HepG2 (cell line): ENCODE results near the gene TBC1D7. TPM values are rescaled to one million over a fixed set of nuclear protein-coding genes. Genes with fewer than 3 reads are reported as not detected.

Experiments used
- ATAC-seq: fragments of 200-7000 bp; cut with Tn5 transposase; 3 replicates; pipeline ENCODE4 v1.9.1; 2020; ENCODE audit warnings: mild to moderate bottlenecking, moderate library complexity
- BruUV-seq: library from RNA; stranded (reverse); fragments of 400-500 nt; replicated peaks from 2 replicates; lab custom pipeline; 2021; lab: Mats Ljungman, UMichigan
- CTCF ChIA-PET: fragments of 300-600 bp; formaldehyde crosslinking; extraction: SDS; loops from one replicate; lab custom pipeline; 2021; ENCODE audit warnings: low total read pairs, inconsistent platforms, low intra/inter-chr PET ratio; lab: Yijun Ruan, JAX
- POLR2A ChIA-PET: fragments of 350-600 bp; sonication (Branson Sonifier 250); formaldehyde crosslinking; loops from one replicate; lab custom pipeline; 2020; ENCODE audit warnings: antibody characterized with exemption, inconsistent platforms; lab: Yijun Ruan, JAX
- DNase-seq: peaks from one replicate; pipeline ENCODE4 v3.0.0-alpha.2; 2015; ENCODE audit warnings: low spot score
- FAIRE-seq: peaks from 3 replicates; lab custom pipeline; 2011; peaks lifted over from hg19 to GRCh38; lab: Jason Lieb, UNC
- H2AFZ ChIP-seq: one replicate; pipeline ENCODE4 v1.6.1; 2011; ENCODE audit warnings: low read length, inconsistent platforms
- H3K27ac ChIP-seq: fragments of 300-600 bp; 3 replicates; pipeline ENCODE4 v1.8.0; 2011; ENCODE audit warnings: mixed run types, mild to moderate bottlenecking, mixed read lengths, low read length, inconsistent platforms; ENCODE audit not compliant: insufficient read depth; ENCODE audit errors: extremely low read length
- H3K27me3 ChIP-seq, 2 experiments: fragments of 200-600 bp in 1 of 2; 2 replicates in 1 of 2; 3 replicates in 1 of 2; pipeline versions ENCODE4 v1.6.0 to v1.8.0; 2011; ENCODE audit warnings: low read length in 2 of 2, mild to moderate bottlenecking in 2 of 2, moderate library complexity in 2 of 2, inconsistent platforms in 1 of 2; ENCODE audit not compliant: insufficient read depth in 2 of 2, control insufficient read depth in 1 of 2
- H3K36me3 ChIP-seq, 2 experiments: fragments of 200-600 bp in 1 of 2; replicated peaks in 1 of 2; 2 replicates in 1 of 2; 3 replicates in 1 of 2; pipeline versions ENCODE4 v1.5.1 to v1.8.0; 2011; ENCODE audit warnings: low read length in 2 of 2, inconsistent platforms in 1 of 2; ENCODE audit not compliant: insufficient read depth in 2 of 2, control insufficient read depth in 1 of 2
- H3K4me1 ChIP-seq: 2 replicates; pipeline ENCODE4 v1.5.1; 2012; ENCODE audit warnings: low read length, inconsistent platforms; ENCODE audit not compliant: insufficient read depth
- H3K4me2 ChIP-seq: 2 replicates; pipeline ENCODE4 v1.6.0; 2011; ENCODE audit warnings: low read depth, low read length, inconsistent platforms
- H3K4me3 ChIP-seq, 3 experiments: fragments of 200-600 bp in 1 of 3; sonication (generic), shearing (Covaris generic) in 1 of 3; replicated peaks in 1 of 3; 2 replicates each; pipeline ENCODE4 v1.5.1; 2011 to 2016; ENCODE audit warnings: low read length in 3 of 3, inconsistent platforms in 2 of 3, low read depth in 2 of 3, mild to moderate bottlenecking in 2 of 3, control low read depth in 1 of 3, mixed read lengths in 1 of 3; ENCODE audit not compliant: insufficient read depth in 1 of 3
- H3K79me2 ChIP-seq: one replicate; pipeline ENCODE4 v1.6.1; 2011; ENCODE audit warnings: low read length, inconsistent platforms; ENCODE audit not compliant: insufficient read depth
- H3K9ac ChIP-seq: 2 replicates; pipeline ENCODE4 v1.6.0; 2011; ENCODE audit warnings: mild to moderate bottlenecking, low read depth, low read length, inconsistent platforms; ENCODE audit not compliant: insufficient read depth
- H3K9me3 ChIP-seq: 2 replicates; pipeline ENCODE4 v1.5.1; 2012; ENCODE audit warnings: mild to moderate bottlenecking, low read length
- H4K20me1 ChIP-seq: 2 replicates; pipeline ENCODE4 v1.6.0; 2011; ENCODE audit warnings: inconsistent platforms, mild to moderate bottlenecking, low read length, moderate library complexity; ENCODE audit not compliant: insufficient read depth
- ATM ChIP-seq: fragments of 450-650 bp; IDR thresholded peaks from 2 replicates; pipeline ENCODE4 v1.7.1; 2017; ENCODE audit warnings: mild to moderate bottlenecking, borderline replicate concordance
- DR1 ChIP-seq: sonication (generic); formaldehyde crosslinking; IDR thresholded peaks from 2 replicates; pipeline ENCODE4 v1.8.0; 2021; ENCODE audit warnings: mild to moderate bottlenecking, missing genetic modification reagents, inconsistent platforms
- HBP1 ChIP-seq: IDR thresholded peaks from 2 replicates; pipeline ENCODE4 v1.6.1; 2016; ENCODE audit warnings: low read depth, control low read depth
- IRX3 ChIP-seq: sonication (generic); formaldehyde crosslinking; IDR thresholded peaks from 2 replicates; pipeline ENCODE4 v1.8.1; 2023; ENCODE audit warnings: mild to moderate bottlenecking, low read depth, missing genetic modification reagents, borderline replicate concordance
- MXD4 ChIP-seq: IDR thresholded peaks from 2 replicates; pipeline ENCODE4 v1.6.1; 2016; ENCODE audit warnings: mild to moderate bottlenecking, missing biosample characterization, missing genetic modification reagents
- NONO ChIP-seq, 2 experiments: fragments of 450-650 bp in 1 of 2; sonication (generic) in 1 of 2; formaldehyde crosslinking in 1 of 2; IDR thresholded peaks in 1 of 2; conservative IDR thresholded peaks in 1 of 2; 2 replicates each; pipeline versions ENCODE4 v1.6.1 to v1.8.0; 2017 to 2022; ENCODE audit warnings: mild to moderate bottlenecking in 1 of 2, missing genetic modification reagents in 1 of 2, moderate library complexity in 1 of 2
- PHF8 ChIP-seq: sonication (generic); formaldehyde crosslinking; IDR thresholded peaks from 2 replicates; pipeline ENCODE4 v1.5.0; 2020; ENCODE audit warnings: missing genetic modification reagents
- TCF12 ChIP-seq, 2 experiments: fragments of 450-650 bp in 1 of 2; sonication (generic) in 1 of 2; formaldehyde crosslinking in 1 of 2; IDR thresholded peaks; 2 replicates each; pipeline versions ENCODE4 v1.6.1 to v1.8.0; 2017 to 2022; ENCODE audit warnings: antibody characterized with exemption in 1 of 2, mild to moderate bottlenecking in 1 of 2, missing genetic modification reagents in 1 of 2, moderate library complexity in 1 of 2
- THYN1 ChIP-seq: sonication (generic); formaldehyde crosslinking; IDR thresholded peaks from 2 replicates; pipeline ENCODE4 v1.8.1; 2023; ENCODE audit warnings: low read depth, mild to moderate bottlenecking, moderate library complexity, missing genetic modification reagents, borderline replicate concordance
- ZBTB33 ChIP-seq: sonication (generic); formaldehyde crosslinking; IDR thresholded peaks from 2 replicates; pipeline ENCODE4 v1.4.0; 2020; ENCODE audit warnings: missing genetic modification reagents
- ZFP62 ChIP-seq: sonication (generic); formaldehyde crosslinking; IDR thresholded peaks from 2 replicates; pipeline ENCODE4 v1.4.0; 2020; ENCODE audit warnings: missing genetic modification reagents
- ZNF430 ChIP-seq: sonication (generic); formaldehyde crosslinking; IDR thresholded peaks from 2 replicates; pipeline ENCODE4 v1.9.0; 2021; ENCODE audit warnings: mild to moderate bottlenecking, missing genetic modification reagents
- ZNF432 ChIP-seq: sonication (generic); formaldehyde crosslinking; IDR thresholded peaks from 2 replicates; pipeline ENCODE4 v1.5.0; 2020; ENCODE audit warnings: missing genetic modification reagents, mild to moderate bottlenecking, borderline replicate concordance
- ZNF44 ChIP-seq: sonication (generic); formaldehyde crosslinking; IDR thresholded peaks from 2 replicates; pipeline ENCODE4 v1.5.1; 2020; ENCODE audit warnings: mild to moderate bottlenecking, missing genetic modification reagents
- ZNF598 ChIP-seq: sonication (generic); formaldehyde crosslinking; IDR thresholded peaks from 2 replicates; pipeline ENCODE4 v1.5.1; 2020; ENCODE audit warnings: mild to moderate bottlenecking, missing genetic modification reagents, borderline replicate concordance
- ZNF678 ChIP-seq: sonication (generic); formaldehyde crosslinking; IDR thresholded peaks from 2 replicates; pipeline ENCODE4 v1.4.0; 2020; ENCODE audit warnings: mild to moderate bottlenecking, missing genetic modification reagents
- ZNF772 ChIP-seq: sonication (generic); formaldehyde crosslinking; IDR thresholded peaks from 2 replicates; pipeline ENCODE4 v1.5.0; 2020; ENCODE audit warnings: mild to moderate bottlenecking, missing genetic modification reagents
- ZNF83 ChIP-seq: sonication (generic); formaldehyde crosslinking; IDR thresholded peaks from 2 replicates; pipeline ENCODE4 v1.4.0; 2020; ENCODE audit warnings: missing genetic modification reagents, mild to moderate bottlenecking, borderline replicate concordance
- WGBS: methylation state at CpG from one replicate; pipeline ENCODE4 v1.1.6; 2017; ENCODE audit warnings: low lambda C conversion rate; 5-methylcytosine and 5-hydroxymethylcytosine counted together
- in situ Hi-C: cut with HindIII; loops from 2 replicates; pipeline ENCODE4 v1.10.0; 2017; ENCODE audit warnings: low pct_unique_long_range_greater_than_20kb; ENCODE audit not compliant: extremely low pct_ligation_motif_present
- intact Hi-C: fragments of 100-400 bp; cut with micrococcal nuclease; formaldehyde crosslinking; loops from one replicate; pipeline ENCODE4 v1.10.0; 2022; ENCODE audit not compliant: unreplicated experiment
- polyA plus RNA-seq, 8 experiments: library from polyadenylated mRNA; depleted of rRNA in 3 of 8; stranded (reverse) in 7 of 8; unstranded in 1 of 8; fragments of >200 nt; fragmentation: Illumina TruSeq in 4 of 8; extraction: Trizol in 4 of 8; gene quantifications; 2 replicates each; pipeline versions ENCODE4 v1.2.1 to v1.2.3, GENCODE V29; 2011 to 2016; ENCODE audit warnings: low read depth in 4 of 8, missing spikeins in 1 of 8, mixed read lengths in 1 of 8; ENCODE audit not compliant: insufficient read depth in 1 of 8
- total RNA-seq, 5 experiments: library from RNA; depleted of rRNA; stranded (reverse); fragments of >200 nt; fragmentation: Illumina TruSeq; extraction: Trizol; gene quantifications; 2 replicates each; pipeline ENCODE4 v1.2.3, GENCODE V29; 2016; ENCODE audit warnings: low read depth in 1 of 5

The TBC1D7 gene
- total and polyA plus RNA-seq, 2 of the 13 experiments (the other 11 are each of a cell fraction or from before 2014, with no cell fraction given) = 23.3 to 30.8 TPM

GRCh38 chr6:13288481-13288880, 39.9 kb downstream of the TBC1D7 start:
- Histone ChIP-seq H3K4me1 (peaks cover 29% of the 10 kb centered on the region), H3K36me3 (peaks cover 0 to 13% of the 10 kb centered on the region in 2 experiments; a peak in 3 of 5 replicates), H3K9ac (no peak overlapping the region), H4K20me1 (no peaks in the 10 kb centered on the region), H3K4me2 (no peak overlapping the region), H3K9me3 (peaks cover 28% of the 10 kb centered on the region), H2AFZ (no peak overlapping the region), H3K27ac (peak overlapping the region; percentile 78), H3K79me2 (no peaks in the 10 kb centered on the region), H3K4me3 (no peak overlapping the region), H3K27me3 (no peaks in the 10 kb centered on the region)
- ChIA-PET POLR2A (interaction anchor here (1.5 to 1.7 kb wide), 2 partner anchors 40 to 119 kb away, joined by 3 to 5 read pairs; partner anchors contain the start of gene TBC1D7), CTCF (no interaction called here)
- intact Hi-C loops (loop anchor here (2.0 kb wide), 1 partner anchor 40 kb away; the partner anchor contains the start of gene TBC1D7), in situ Hi-C loops (no loop called here)
- DNase-seq (no peak), FAIRE-seq (no peak), ATAC-seq (no peak)
- BruUV-seq = no TSS peak
- WGBS = 98% methylated on average over 9 of the region's 9 CpGs
- TF ChIP-seq ZBTB33 (CRISPR knock-in tag) (no peak), ATM (no peak), ZNF772 (no peak), ZNF678 (CRISPR knock-in tag) (no peak), DR1 (CRISPR knock-in tag) (no peak), THYN1 (CRISPR knock-in tag) (no peak), IRX3 (CRISPR knock-in tag) (no peak), PHF8 (CRISPR knock-in tag) (no peak), ZNF430 (CRISPR knock-in tag) (no peak), MXD4 (CRISPR knock-in tag) (no peak), ZNF44 (no peak), ZNF598 (no peak), ZFP62 (no peak), ZNF432 (no peak), HBP1 (CRISPR knock-in tag) (no peak), TCF12 (IDR thresholded peaks at IDR 0.05) (no peak), TCF12 (CRISPR knock-in tag; IDR thresholded peaks at IDR 0.05) (no peak), NONO (IDR thresholded peaks at IDR 0.05) (no peak), NONO (CRISPR knock-in tag; conservative IDR thresholded peaks at IDR 0.05) (no peak), ZNF83 (CRISPR knock-in tag) (no peak)
